GM21367 (cell line): ENCODE measurements around the gene TTC14.

Experiments
- ATAC-seq: cut with Tn5 transposase; IDR thresholded peaks from one replicate; pipeline ENCODE4 v1.9.1; 2021; ENCODE audit not compliant: unreplicated experiment

The TTC14 gene

DNA sequence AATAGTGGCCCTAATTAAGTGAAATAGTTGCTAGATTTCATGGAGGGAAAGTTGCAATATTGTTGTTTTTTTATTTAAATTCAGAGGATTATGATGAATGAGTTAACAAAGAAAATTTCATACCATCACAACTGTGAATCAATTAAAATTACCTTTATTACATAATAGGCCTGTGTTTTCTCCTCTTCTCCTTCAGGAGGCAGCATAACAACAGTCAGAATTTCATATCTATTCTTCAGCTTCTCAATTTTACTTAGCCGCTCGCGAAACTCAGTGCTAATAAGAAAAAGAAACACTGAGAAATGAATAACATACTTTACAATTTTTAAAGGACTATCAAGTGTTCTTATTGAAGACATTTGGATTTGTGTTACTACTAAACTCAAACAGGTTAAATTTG lies 29.4 kb downstream of the TTC14 start:
- no peak for ATAC-seq

DNA sequence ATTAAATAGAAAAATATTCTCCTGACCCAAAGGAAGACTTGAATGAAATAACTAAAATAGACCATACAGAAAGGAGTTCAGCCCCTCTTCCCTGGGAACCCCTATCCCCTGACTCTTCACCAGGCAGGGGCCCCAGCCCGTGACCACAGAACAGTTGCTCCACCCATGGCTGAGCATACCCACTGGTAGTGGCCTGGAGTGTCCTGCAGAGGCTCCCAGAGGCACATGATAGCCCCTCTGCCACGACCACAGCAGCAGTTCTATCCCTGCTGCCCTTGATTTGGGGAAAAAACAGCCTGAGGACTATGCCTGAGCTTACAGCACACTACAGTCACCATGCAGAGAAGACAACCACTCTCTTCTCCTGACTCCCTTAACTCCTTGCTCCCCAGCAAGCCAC lies 31.8 kb downstream of the TTC14 start:
- ATAC-seq = no peak

DNA sequence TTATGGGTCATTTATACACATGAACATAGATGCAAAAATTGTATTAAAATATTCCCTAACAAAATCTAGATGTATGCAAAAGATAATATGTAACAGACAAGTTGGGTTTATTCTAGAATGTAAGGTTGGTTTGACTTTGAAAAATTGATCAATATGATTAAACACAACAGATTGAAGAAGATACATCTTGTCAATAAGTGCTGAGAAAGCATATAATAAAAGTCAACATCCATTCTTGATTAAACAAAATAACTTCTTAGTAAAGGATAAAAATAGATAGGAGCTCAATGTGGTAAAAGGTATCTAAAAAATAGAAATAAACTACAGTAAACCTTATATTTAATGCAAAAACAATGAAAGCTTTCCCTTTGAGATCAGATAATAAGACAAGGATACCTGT lies 39.0 kb downstream of the TTC14 start:
- ATAC-seq = no peak

DNA sequence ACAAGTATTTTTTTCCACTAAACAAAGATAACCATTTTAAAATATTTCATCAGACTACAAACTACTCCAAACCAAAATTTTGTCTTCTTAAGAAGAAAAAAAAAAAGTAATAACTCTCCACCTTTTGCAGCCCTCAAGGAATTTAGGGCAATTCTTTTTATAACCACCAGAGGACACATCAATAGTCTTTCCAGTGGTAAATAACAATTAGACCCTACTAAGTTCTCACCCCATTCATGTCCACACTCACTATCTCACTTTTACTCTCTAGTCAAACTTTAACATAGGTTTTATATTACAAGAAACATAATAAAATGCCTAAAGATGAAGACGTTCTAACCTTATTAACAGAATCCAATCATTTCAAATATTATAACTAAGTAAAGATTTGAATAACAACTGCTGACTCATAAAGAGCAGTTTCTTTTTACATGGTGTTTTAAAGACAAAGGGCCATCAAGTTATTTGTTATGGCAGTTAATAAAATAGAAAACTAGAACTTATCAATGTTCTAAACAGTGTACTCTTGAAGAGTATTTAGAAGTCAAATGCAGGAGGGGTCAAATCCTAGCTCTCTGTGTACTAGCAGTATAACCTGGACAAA lies 44.3 kb downstream of the TTC14 start:
- peak; percentile 59 for ATAC-seq

DNA sequence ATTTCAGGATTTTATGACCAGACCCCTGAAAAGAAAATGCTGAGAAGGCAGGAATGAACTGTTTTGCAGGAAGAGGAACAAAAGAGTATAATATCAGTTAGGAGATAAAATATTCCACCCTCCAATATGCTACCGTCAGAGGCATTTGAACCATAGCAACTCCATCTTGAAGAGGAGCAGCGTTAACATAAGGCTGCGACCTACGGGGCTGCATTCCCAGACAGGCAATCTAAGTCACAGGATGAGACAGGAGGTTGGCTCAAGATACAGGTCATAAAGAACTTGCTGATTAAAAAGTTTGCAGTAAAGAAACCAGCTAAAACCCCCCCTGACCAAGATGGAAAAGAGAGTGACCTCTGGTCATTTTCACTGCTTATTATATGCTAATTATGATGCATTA lies 54.4 kb downstream of the TTC14 start:
- no peak for ATAC-seq

DNA sequence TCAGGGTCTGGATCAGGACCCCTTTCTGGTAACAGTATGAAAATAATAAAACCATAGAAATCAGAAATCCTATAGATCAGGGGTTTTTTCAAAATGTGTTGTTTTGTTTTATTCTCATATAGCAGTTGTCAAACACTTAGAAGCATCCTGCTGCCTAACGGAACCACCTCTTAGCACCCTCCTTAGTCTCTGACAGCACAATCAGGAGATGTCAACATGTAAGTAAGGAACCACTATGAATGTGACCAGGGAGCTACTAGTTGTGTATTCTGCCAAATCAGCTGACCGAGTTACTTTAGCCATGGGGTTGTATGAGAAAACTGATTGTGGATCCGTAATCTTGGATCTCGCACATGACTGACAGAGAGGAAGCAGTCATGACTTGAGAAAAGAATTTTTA lies 55.1 kb downstream of the TTC14 start:
- ATAC-seq = no peak
